ENCODE data around the gene EXOC6B.

GRCh38 chr2:72793798-72794440 is 31.9 kb downstream of the EXOC6B start:
- TF ChIP-seq CTCF (IDR thresholded peaks at IDR 0.05; ENCODE audit: low read depth, low read length), result no peak
- TF ChIP-seq EZH2phosphoT487 (IDR thresholded peaks at IDR 0.05; ENCODE audit: low read depth), result no peak
